GM18951 (cell line): ENCODE data around the gene GFOD1.

Source experiments
- POLR2A ChIP-seq: IDR thresholded peaks from 4 replicates; pipeline ENCODE4 v1.6.1; 2011; ENCODE audit warnings: mild to moderate bottlenecking; ENCODE audit not compliant: insufficient read length, insufficient read depth; ENCODE audit errors: extremely low read depth
- in situ Hi-C: fragments of 300-500 bp; cut with MboI; formaldehyde crosslinking; loops from one replicate; pipeline ENCODE4 v1.12.0; 2022; ENCODE audit warnings: low sequenced_read_pairs, mixed read lengths, inconsistent platforms; ENCODE audit not compliant: unreplicated experiment

Gene GFOD1

GRCh38 chr6:13422681-13423221 lies 64.6 kb downstream of the GFOD1 start:
- TF ChIP-seq POLR2A, result no peak
- in situ Hi-C loops, result no loop called here

- no peak for TF ChIP-seq POLR2A
- in situ Hi-C loops, result no loop called here
Measured at GRCh38 chr6:13421425-13422059, 65.9 kb downstream of the GFOD1 start.

GRCh38 chr6:13420269-13420668 lies 67.1 kb downstream of the GFOD1 start:
- in situ Hi-C loops, result no loop called here
- no peak for TF ChIP-seq POLR2A

- in situ Hi-C loops, result no loop called here
- TF ChIP-seq POLR2A, result no peak
Measured at GRCh38 chr6:13419422-13420195, 67.8 kb downstream of the GFOD1 start.

GRCh38 chr6:13418844-13419243 lies 68.6 kb downstream of the GFOD1 start:
- TF ChIP-seq POLR2A, result no peak
- in situ Hi-C loops, result no loop called here

- TF ChIP-seq POLR2A, result no peak
- in situ Hi-C loops, result no loop called here
Measured at GRCh38 chr6:13417954-13418353, 69.4 kb downstream of the GFOD1 start.

GRCh38 chr6:13417431-13417830 lies 70.0 kb downstream of the GFOD1 start:
- no peak for TF ChIP-seq POLR2A
- in situ Hi-C loops, result no loop called here

GRCh38 chr6:13415283-13415682 lies 72.1 kb downstream of the GFOD1 start:
- TF ChIP-seq POLR2A, result no peak
- in situ Hi-C loops, result no loop called here

GRCh38 chr6:13413900-13414555 lies 73.4 kb downstream of the GFOD1 start:
- TF ChIP-seq POLR2A, result no peak
- in situ Hi-C loops, result no loop called here

- TF ChIP-seq POLR2A, result no peak
- in situ Hi-C loops, result no loop called here
Measured at GRCh38 chr6:13413466-13413862, 73.9 kb downstream of the GFOD1 start.

- no peak for TF ChIP-seq POLR2A
- in situ Hi-C loops, result no loop called here
Measured at GRCh38 chr6:13412639-13413465, 74.5 kb downstream of the GFOD1 start.

GRCh38 chr6:13412211-13412610 lies 75.2 kb downstream of the GFOD1 start:
- in situ Hi-C loops, result no loop called here
- no peak for TF ChIP-seq POLR2A

- TF ChIP-seq POLR2A, result no peak
- in situ Hi-C loops, result no loop called here
Measured at GRCh38 chr6:13411484-13411883, 75.9 kb downstream of the GFOD1 start.

- in situ Hi-C loops, result no loop called here
- TF ChIP-seq POLR2A, result no peak
Measured at GRCh38 chr6:13409991-13410390, 77.4 kb downstream of the GFOD1 start.
